ENCODE measurements around the gene REXO4.

DNA sequence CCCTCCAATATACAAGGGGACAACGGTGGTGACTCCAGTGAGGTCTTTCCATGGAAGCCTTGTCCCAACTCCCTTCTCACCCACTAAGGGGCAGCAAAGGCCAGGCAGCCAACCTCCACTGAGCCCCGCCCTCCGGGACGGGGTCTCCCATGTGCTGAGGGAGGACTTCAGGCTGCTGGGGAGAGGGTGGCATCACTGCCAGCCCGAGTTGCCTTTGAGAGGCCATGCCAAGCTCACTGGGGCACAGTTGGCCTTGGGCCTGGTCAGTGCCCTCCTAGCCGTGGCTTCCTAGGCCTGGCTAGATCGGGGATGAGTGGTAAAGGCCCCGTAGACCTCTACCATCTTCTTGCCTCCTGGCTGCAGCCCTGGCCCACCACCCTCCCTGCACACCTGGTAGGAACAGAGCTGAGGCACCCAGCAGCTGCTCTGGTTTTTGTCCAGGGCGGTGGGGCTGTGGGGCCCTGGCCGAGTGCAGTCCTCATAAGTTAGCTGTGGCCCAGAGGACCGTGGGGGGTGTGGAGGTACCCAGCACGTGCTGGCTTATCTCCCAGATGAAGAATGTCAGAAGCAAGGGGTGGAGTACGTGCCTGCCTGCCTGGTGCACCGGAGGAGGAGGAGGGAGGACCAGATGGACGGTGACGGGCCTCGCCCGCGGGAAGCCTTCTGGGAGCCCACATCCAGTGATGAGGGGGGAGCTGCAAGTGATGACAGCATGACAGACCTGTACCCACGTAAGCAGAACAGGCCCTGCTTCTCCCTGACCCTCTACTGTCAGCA is 58.2 kb downstream of the REXO4 start:
- no peak for TF ChIP-seq POLR2A (IDR thresholded peaks at IDR 0.05)
- TF ChIP-seq, protein P1, sequence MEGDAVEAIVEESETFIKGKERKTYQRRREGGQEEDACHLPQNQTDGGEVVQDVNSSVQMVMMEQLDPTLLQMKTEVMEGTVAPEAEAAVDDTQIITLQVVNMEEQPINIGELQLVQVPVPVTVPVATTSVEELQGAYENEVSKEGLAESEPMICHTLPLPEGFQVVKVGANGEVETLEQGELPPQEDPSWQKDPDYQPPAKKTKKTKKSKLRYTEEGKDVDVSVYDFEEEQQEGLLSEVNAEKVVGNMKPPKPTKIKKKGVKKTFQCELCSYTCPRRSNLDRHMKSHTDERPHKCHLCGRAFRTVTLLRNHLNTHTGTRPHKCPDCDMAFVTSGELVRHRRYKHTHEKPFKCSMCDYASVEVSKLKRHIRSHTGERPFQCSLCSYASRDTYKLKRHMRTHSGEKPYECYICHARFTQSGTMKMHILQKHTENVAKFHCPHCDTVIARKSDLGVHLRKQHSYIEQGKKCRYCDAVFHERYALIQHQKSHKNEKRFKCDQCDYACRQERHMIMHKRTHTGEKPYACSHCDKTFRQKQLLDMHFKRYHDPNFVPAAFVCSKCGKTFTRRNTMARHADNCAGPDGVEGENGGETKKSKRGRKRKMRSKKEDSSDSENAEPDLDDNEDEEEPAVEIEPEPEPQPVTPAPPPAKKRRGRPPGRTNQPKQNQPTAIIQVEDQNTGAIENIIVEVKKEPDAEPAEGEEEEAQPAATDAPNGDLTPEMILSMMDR (IDR thresholded peaks at IDR 0.05): no peak

Data from sigmoid colon (tissue), 3 donors.